K562 (cell line): ENCODE measurements around the gene CDC45. TPM values are rescaled to one million over a fixed set of nuclear protein-coding genes. Genes with fewer than 3 reads are reported as not detected.

ENCODE experiments used
- AFF4 ChIP-seq: sonication (generic); formaldehyde crosslinking; IDR thresholded peaks from 2 replicates; pipeline ENCODE4 v1.8.0; 2023; ENCODE audit warnings: mild to moderate bottlenecking, missing genetic modification reagents
- GMEB1 ChIP-seq: fragments of 250-450 bp; sonication (Bioruptor Pico); IDR thresholded peaks from 2 replicates; pipeline ENCODE4 v1.4.0; 2020; ENCODE audit warnings: mild to moderate bottlenecking
- KDM5B ChIP-seq: fragments of 200-600 bp; sonication (generic); IDR thresholded peaks from 2 replicates; pipeline ENCODE4 v1.6.1; 2012; ENCODE audit warnings: low read depth, mild to moderate bottlenecking, moderate library complexity, low read length, control low read depth, inconsistent platforms; ENCODE audit not compliant: insufficient replicate concordance
- NFATC3 ChIP-seq: fragments of 450-650 bp; IDR thresholded peaks from 2 replicates; pipeline ENCODE4 v1.6.1; 2017; ENCODE audit warnings: mild to moderate bottlenecking
- PHTF2 ChIP-seq: fragments of 250-450 bp; sonication (Bioruptor Pico); IDR thresholded peaks from 2 replicates; pipeline ENCODE4 v1.5.0; 2021; ENCODE audit warnings: mild to moderate bottlenecking
- RAD21 ChIP-seq, 2 experiments: fragments of 250-450 bp in 1 of 2; fragments of 450-650 bp in 1 of 2; sonication (Bioruptor Pico) in 1 of 2; formaldehyde crosslinking in 1 of 2; IDR thresholded peaks in 1 of 2; conservative IDR thresholded peaks in 1 of 2; 2 replicates each; pipeline versions ENCODE4 v1.4.0 to v1.8.0; 2020 to 2022; ENCODE audit warnings: mild to moderate bottlenecking in 2 of 2, moderate library complexity in 1 of 2
- SIN3B ChIP-seq: fragments of 450-650 bp; IDR thresholded peaks from 2 replicates; pipeline ENCODE4 v1.6.1; 2017; ENCODE audit warnings: low read depth, mild to moderate bottlenecking, moderate library complexity
- TCF7L2 ChIP-seq: fragments of 150-350 bp; IDR thresholded peaks from 2 replicates; pipeline ENCODE4 v1.6.1; 2016; ENCODE audit warnings: low read depth, mild to moderate bottlenecking, low read length, moderate library complexity
- TFAP4 ChIP-seq: sonication (generic); formaldehyde crosslinking; IDR thresholded peaks from 2 replicates; pipeline ENCODE4 v1.8.0; 2022; ENCODE audit warnings: missing genetic modification reagents, mild to moderate bottlenecking, moderate library complexity, borderline replicate concordance
- THRB ChIP-seq: fragments of 450-650 bp; formaldehyde crosslinking; conservative IDR thresholded peaks from 2 replicates; pipeline ENCODE4 v1.4.0; 2022; ENCODE audit warnings: mild to moderate bottlenecking, missing genetic modification characterization
- TRIM24 ChIP-seq, 2 experiments: fragments of 450-650 bp; IDR thresholded peaks; 2 replicates each; pipeline ENCODE4 v1.6.1; 2016
- ZBTB26 ChIP-seq: fragments of 450-650 bp; formaldehyde crosslinking; IDR thresholded peaks from 2 replicates; pipeline ENCODE4 v1.4.0; 2022; ENCODE audit warnings: missing genetic modification characterization
- ZNF592 ChIP-seq: fragments of 450-650 bp; IDR thresholded peaks from 2 replicates; pipeline ENCODE4 v1.6.1; 2017; ENCODE audit warnings: antibody characterized with exemption, mild to moderate bottlenecking
- polyA plus RNA-seq, 8 experiments: library from polyadenylated mRNA; depleted of rRNA in 4 of 8; stranded (reverse) in 5 of 8; unstranded in 3 of 8; fragments of >200 nt; fragmentation: Nextera tagmentation in 2 of 8; fragmentation: Illumina TruSeq in 1 of 8; extraction: Ambion mirVana in 2 of 8; extraction: Trizol in 1 of 8; gene quantifications; 2 replicates each; pipeline versions ENCODE4 v1.2.1 to v1.2.3, GENCODE V29; 2011 to 2014; ENCODE audit warnings: inconsistent platforms in 1 of 8, missing spikeins in 1 of 8
- total RNA-seq, 7 experiments: library from RNA; depleted of rRNA in 6 of 7; stranded (reverse); fragments of >200 nt in 6 of 7; fragmentation: Illumina TruSeq in 2 of 7; extraction: Trizol in 2 of 7; gene quantifications; 2 replicates each; pipeline versions ENCODE4 v1.2.1 to v1.2.3, GENCODE V29; 2011 to 2021; ENCODE audit warnings: low replicate concordance in 1 of 7

The CDC45 gene
- total and polyA plus RNA-seq, 9 of the 15 experiments (the other 6 are each of a cell fraction or from before 2014, with no cell fraction given), result 251 to 580 (median 410) TPM

- TF ChIP-seq GMEB1 (CRISPR knock-in tag) (peak; percentile 46; the same call in 1 of the 2 replicates), TRIM24 (IDR thresholded peaks at IDR 0.05) (no peak), TCF7L2 (no peak), ZNF592 (no peak), ZBTB26 (CRISPR knock-in tag) (no peak), NFATC3 (no peak), AFF4 (CRISPR knock-in tag) (no peak), SIN3B (no peak), KDM5B (no peak), RAD21 (CRISPR knock-in tag; conservative IDR thresholded peaks at IDR 0.05 in 1 of 2, IDR thresholded peaks at IDR 0.05 in 1 of 2) (peak in 1 of 2 experiments; percentile 73; a peak in 2 of 4 replicates), TFAP4 (CRISPR knock-in tag) (no peak), PHTF2 (CRISPR knock-in tag) (no peak), THRB (CRISPR knock-in tag) (no peak)
These were observed 2.2 kb upstream of the CDC45 start (continued) for GRCh38 chr22:19477321-19478044.
